Measurements from ENCODE around the gene SLC35E3.

GRCh38 chr12:68784015-68784414, 38.0 kb downstream of the SLC35E3 start:
- no peak for TF ChIP-seq MAX (IDR thresholded peaks at IDR 0.05)
- no peak for TF ChIP-seq SMC3 (IDR thresholded peaks at IDR 0.05; ENCODE audit: low read length)
- TF ChIP-seq SMARCE1 (IDR thresholded peaks at IDR 0.05; ENCODE audit: borderline replicate concordance): no peak
- TF ChIP-seq ZNF780A (CRISPR knock-in tag; IDR thresholded peaks at IDR 0.05): no peak
- TF ChIP-seq EP300 (IDR thresholded peaks at IDR 0.05; ENCODE audit: low read depth in 2 of 2, low read length in 2 of 2): no peak
- TF ChIP-seq EP300 (CRISPR knock-in tag; IDR thresholded peaks at IDR 0.05; ENCODE audit: borderline replicate concordance): no peak
- peak; percentile 27; the same call in 1 of the 2 replicates for TF ChIP-seq CTCF (CRISPR knock-in tag; IDR thresholded peaks at IDR 0.05)
- no peak for TF ChIP-seq ZNF383 (CRISPR knock-in tag; IDR thresholded peaks at IDR 0.05; ENCODE audit: borderline replicate concordance)
- TF ChIP-seq IKZF1 (IDR thresholded peaks at IDR 0.05): no peak
- no peak for TF ChIP-seq BHLHE40 (IDR thresholded peaks at IDR 0.05; ENCODE audit: low read length)
- no peak for TF ChIP-seq BRCA1 (CRISPR knock-in tag; IDR thresholded peaks at IDR 0.05)
- no peak for TF ChIP-seq ZNF143 (CRISPR knock-in tag; IDR thresholded peaks at IDR 0.05)

Data from HepG2 (cell line).